ENCODE measurements around the gene SH2D1B.
"Not testable (repeated sequence)": the region's sequence is repeated elsewhere in the genome, so short reads cannot be mapped to it uniquely, and the experiment has no call there.

The SH2D1B gene

GRCh38 chr1:162363823-162364222 lies 48.1 kb downstream of the SH2D1B start:
- DNase-seq (ENCODE audit: low read depth, low spot score), result no peak

- no peak for DNase-seq (ENCODE audit: low read depth, low spot score)
Measured at GRCh38 chr1:162361349-162361748, 50.6 kb downstream of the SH2D1B start.

GRCh38 chr1:162360874-162361260 lies 51.1 kb downstream of the SH2D1B start:
- no peak for DNase-seq (ENCODE audit: low read depth, low spot score)

- no peak for DNase-seq (ENCODE audit: low read depth, low spot score)
Measured at GRCh38 chr1:162360237-162360873, 51.6 kb downstream of the SH2D1B start.

- no peak for DNase-seq (ENCODE audit: low read depth, low spot score)
Measured at GRCh38 chr1:162359523-162360236, 52.3 kb downstream of the SH2D1B start.

- DNase-seq (ENCODE audit: low read depth, low spot score), result no peak
Measured at GRCh38 chr1:162358928-162359327, 53.0 kb downstream of the SH2D1B start.

GRCh38 chr1:162357681-162358266 lies 54.2 kb downstream of the SH2D1B start:
- no peak for DNase-seq (ENCODE audit: low read depth, low spot score)

- DNase-seq (ENCODE audit: low read depth, low spot score), result no peak
Measured at GRCh38 chr1:162353702-162354101, 58.2 kb downstream of the SH2D1B start.

GRCh38 chr1:162353078-162353477 lies 58.9 kb downstream of the SH2D1B start:
- no peak for DNase-seq (ENCODE audit: low read depth, low spot score)

- not testable (repeated sequence) for DNase-seq (ENCODE audit: low read depth, low spot score)
Measured at GRCh38 chr1:162351874-162352273, 60.1 kb downstream of the SH2D1B start.

- DNase-seq (ENCODE audit: low read depth, low spot score), result no peak
Measured at GRCh38 chr1:162351246-162351842, 60.6 kb downstream of the SH2D1B start.

GRCh38 chr1:162349635-162350330 lies 62.2 kb downstream of the SH2D1B start:
- DNase-seq (ENCODE audit: low read depth, low spot score), result no peak

GRCh38 chr1:162347281-162347680 lies 64.7 kb downstream of the SH2D1B start:
- no peak for DNase-seq (ENCODE audit: low read depth, low spot score)

Data from activated naive CD8-positive, alpha-beta T cell treated with anti-CD3 and anti-CD28 coated beads, Interleukin-2, amount 50 U/mL, for 16 hours (primary cell).